H4 (cell line): ENCODE measurements around the gene IL4R. TPM values are rescaled to one million over a fixed set of nuclear protein-coding genes. Genes with fewer than 3 reads are reported as not detected.
"Not testable (repeated sequence)": the region's sequence is repeated elsewhere in the genome, so short reads cannot be mapped to it uniquely, and the experiment has no call there.

Experiments
- DNase-seq: peaks from one replicate; pipeline ENCODE4 v3.0.0-alpha.2; 2015; ENCODE audit warnings: low spot score
- total RNA-seq: library from RNA; depleted of rRNA; stranded (reverse); fragments of >200 nt; shearing (Covaris generic); gene quantifications from 2 replicates; pipeline ENCODE4 v1.2.3, GENCODE V29; 2014; rRNA removed

Gene IL4R
- total RNA-seq, 1 experiment from 2014 or later, result 9.0 TPM

- no peak for DNase-seq
Measured at GRCh38 chr16:27402964-27403600, 89.3 kb downstream of the IL4R start.

- DNase-seq, result no peak
Measured at GRCh38 chr16:27403601-27403992, 89.8 kb downstream of the IL4R start.

GRCh38 chr16:27404163-27404823 lies 90.5 kb downstream of the IL4R start:
- no peak for DNase-seq

GRCh38 chr16:27405546-27406451 lies 92.0 kb downstream of the IL4R start:
- DNase-seq, result no peak

GRCh38 chr16:27406511-27407128 lies 92.8 kb downstream of the IL4R start:
- DNase-seq, result no peak

GRCh38 chr16:27407133-27407532 lies 93.4 kb downstream of the IL4R start:
- DNase-seq, result no peak

GRCh38 chr16:27408012-27408601 lies 94.3 kb downstream of the IL4R start:
- DNase-seq, result no peak

- DNase-seq, result no peak
Measured at GRCh38 chr16:27408602-27409031, 94.8 kb downstream of the IL4R start.

GRCh38 chr16:27409958-27410357 lies 96.2 kb downstream of the IL4R start:
- not testable (repeated sequence) for DNase-seq

- DNase-seq, result no peak
Measured at GRCh38 chr16:27410761-27411160, 97.0 kb downstream of the IL4R start.

GRCh38 chr16:27413956-27414355 lies 100.2 kb downstream of the IL4R start:
- no peak for DNase-seq

Other genes with a start within 250 kb of the IL4R start
- gene C16orf82, start 247.0 kb upstream of the IL4R start, total RNA-seq, result 0.08 TPM in 1 of 2 replicates, not detected in the other
- gene KDM8, start 110.4 kb upstream of the IL4R start, total RNA-seq, result 3.6 and 5.0 TPM in 2 replicates
- 49.4 and 52.6 TPM in 2 replicates for gene NSMCE1, start 45.2 kb upstream of the IL4R start, total RNA-seq
- 1.0 and 2.2 TPM in 2 replicates for gene IL21R, start 88.2 kb downstream of the IL4R start, total RNA-seq
- gene GTF3C1, start 235.9 kb downstream of the IL4R start, total RNA-seq, result 32.2 and 34.3 TPM in 2 replicates
- gene KATNIP, start 236.2 kb downstream of the IL4R start, total RNA-seq, result 8.4 and 9.3 TPM in 2 replicates